NCI-H2107 treated with DMSO at 0.1 percent for 48 hours (cell line): Measurements from ENCODE around the gene PAK1.

Source experiments
- DNase-seq: peaks from one replicate; lab custom pipeline; 2025; ENCODE audit not compliant: unreplicated experiment; lab: John Stamatoyannopoulos, UW

The PAK1 gene

GRCh38 chr11:77375107-77375506 is 98.8 kb downstream of the PAK1 start:
- no peak for DNase-seq

- no peak for DNase-seq
Observed at GRCh38 chr11:77374611-77375031, 99.3 kb downstream of the PAK1 start.

GRCh38 chr11:77374108-77374507 is 99.8 kb downstream of the PAK1 start:
- DNase-seq = no peak

GRCh38 chr11:77372726-77373125 is 101.2 kb downstream of the PAK1 start:
- no peak for DNase-seq

- DNase-seq = no peak
Observed at GRCh38 chr11:77371646-77372045, 102.2 kb downstream of the PAK1 start.

- DNase-seq = no peak
Observed at GRCh38 chr11:77370217-77370616, 103.7 kb downstream of the PAK1 start.

- no peak for DNase-seq
Observed at GRCh38 chr11:77361184-77361583, 112.7 kb downstream of the PAK1 start.

GRCh38 chr11:77359481-77359880 is 114.4 kb downstream of the PAK1 start:
- no peak for DNase-seq

GRCh38 chr11:77353131-77353530 is 120.8 kb downstream of the PAK1 start:
- DNase-seq = no peak

GRCh38 chr11:77351281-77351886 is 122.5 kb downstream of the PAK1 start:
- DNase-seq = no peak

GRCh38 chr11:77347948-77348347 is 125.9 kb downstream of the PAK1 start:
- DNase-seq = no peak

GRCh38 chr11:77346906-77347603 is 126.8 kb downstream of the PAK1 start:
- no peak for DNase-seq

GRCh38 chr11:77345621-77346020 is 128.3 kb downstream of the PAK1 start:
- DNase-seq = no peak

GRCh38 chr11:77340501-77340900 is 133.4 kb downstream of the PAK1 start:
- no peak for DNase-seq

GRCh38 chr11:77332259-77332658 is 141.6 kb downstream of the PAK1 start:
- DNase-seq = no peak

GRCh38 chr11:77325159-77325558 is 148.7 kb downstream of the PAK1 start:
- no peak for DNase-seq

- no peak for DNase-seq
Observed at GRCh38 chr11:77324508-77324907, 149.4 kb downstream of the PAK1 start.

- DNase-seq = no peak
Observed at GRCh38 chr11:77322926-77323590, 150.8 kb downstream of the PAK1 start.

GRCh38 chr11:77322506-77322905 is 151.4 kb downstream of the PAK1 start:
- no peak for DNase-seq

- no peak for DNase-seq
Observed at GRCh38 chr11:77320351-77320750, 153.5 kb downstream of the PAK1 start.

GRCh38 chr11:77318600-77318999 is 155.3 kb downstream of the PAK1 start:
- DNase-seq = no peak

- no peak for DNase-seq
Observed at GRCh38 chr11:77316733-77317342, 157.1 kb downstream of the PAK1 start.
